ENCODE results near the gene GABPA.
"Not testable (repeated sequence)": the region's sequence is repeated elsewhere in the genome, so short reads cannot be mapped to it uniquely, and the experiment has no call there.

GABPA gene

DNA sequence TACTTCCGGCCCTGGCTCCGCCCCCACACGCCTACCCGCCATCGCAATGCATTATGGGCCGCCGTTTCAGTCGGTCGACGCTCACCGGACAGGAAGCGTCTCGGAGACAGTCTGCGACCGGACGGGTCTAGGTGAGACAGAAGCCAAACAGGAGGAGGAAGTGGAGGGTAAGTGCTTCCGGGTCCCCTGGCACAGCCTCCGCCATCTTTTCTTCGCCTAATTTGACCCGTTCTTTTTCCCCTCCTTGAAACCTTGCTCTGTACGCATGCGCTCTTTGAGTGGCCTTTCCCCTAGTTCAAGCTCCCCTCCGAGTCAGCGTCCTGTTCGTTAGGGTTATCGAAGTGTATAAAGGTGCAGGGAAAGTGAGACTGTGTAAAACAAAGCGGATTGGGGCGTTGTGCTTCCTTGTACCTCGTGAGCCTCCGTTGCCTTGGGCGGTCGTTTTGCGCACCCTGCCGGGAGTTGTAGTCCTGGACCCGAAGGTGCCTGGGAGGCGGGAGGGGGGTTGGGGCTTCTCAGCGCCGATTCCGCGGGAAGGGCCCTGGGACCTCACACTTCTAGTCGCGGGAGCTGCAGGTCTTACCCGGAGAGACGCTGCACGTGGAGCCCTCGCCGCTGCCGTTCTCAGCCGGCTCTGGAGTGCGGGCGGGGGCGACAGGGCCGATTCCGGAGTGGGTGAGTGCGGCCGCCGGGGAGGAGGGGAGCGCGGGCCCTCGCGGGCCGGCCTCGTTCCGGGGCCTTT is at the start of gene GABPA, which contains the start of gene ATP5PF:
GABPA (plus strand) TSS at position 69 of the 742 bp plus-strand sequence. CDS start 6,627 bp downstream, outside the sequence.
ATP5PF (minus strand) TSS at position 1 of the 742 bp plus-strand sequence. CDS start 5,110 bp downstream, outside the sequence.
- Histone ChIP-seq H3K4me3 (ENCODE audit: low read length) (peak within 1 kb of the TSS; percentile 99), H3K27me3 (ENCODE audit: control insufficient read depth, insufficient read depth, low read length) (no peaks in the 10 kb centered on the region), H3K27ac (ENCODE audit: low read depth, low read length) (peak within 1 kb of the TSS; percentile 100), H3K9ac (ENCODE audit: low read length) (peak within 1 kb of the TSS; percentile 99), H3K4me1 (ENCODE audit: control insufficient read depth, insufficient read depth, low read length) (peaks cover 19% of the 10 kb centered on the region), H3K36me3 (ENCODE audit: control insufficient read depth, insufficient read depth, low read length) (peaks cover 3% of the 10 kb centered on the region)

DNA sequence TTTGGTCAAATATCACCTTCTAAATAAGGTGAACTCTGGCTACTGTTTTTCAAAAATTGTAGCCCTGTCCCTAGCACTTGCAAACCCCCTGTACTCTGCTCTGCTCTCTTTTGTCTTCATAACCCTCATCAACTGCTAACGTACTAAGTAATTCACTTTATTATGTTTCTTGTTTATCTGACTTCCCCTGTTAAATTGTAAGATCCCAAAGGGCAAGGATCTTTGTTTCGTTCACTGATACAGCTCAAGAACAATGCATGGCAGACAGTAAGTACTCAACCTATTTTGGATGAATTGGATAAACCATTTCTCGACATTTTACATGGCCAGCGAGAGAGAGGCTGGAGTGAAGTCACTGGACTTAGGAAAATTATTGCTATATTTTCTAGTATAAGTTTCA is 47.0 kb upstream of the GABPA start:
- H3K27ac ChIP-seq (ENCODE audit: low read depth, low read length), result no peak overlapping the region
- no peaks in the 10 kb centered on the region for H3K36me3 ChIP-seq (ENCODE audit: control insufficient read depth, insufficient read depth, low read length)
- H3K4me3 ChIP-seq (ENCODE audit: low read length), result no peak overlapping the region

DNA sequence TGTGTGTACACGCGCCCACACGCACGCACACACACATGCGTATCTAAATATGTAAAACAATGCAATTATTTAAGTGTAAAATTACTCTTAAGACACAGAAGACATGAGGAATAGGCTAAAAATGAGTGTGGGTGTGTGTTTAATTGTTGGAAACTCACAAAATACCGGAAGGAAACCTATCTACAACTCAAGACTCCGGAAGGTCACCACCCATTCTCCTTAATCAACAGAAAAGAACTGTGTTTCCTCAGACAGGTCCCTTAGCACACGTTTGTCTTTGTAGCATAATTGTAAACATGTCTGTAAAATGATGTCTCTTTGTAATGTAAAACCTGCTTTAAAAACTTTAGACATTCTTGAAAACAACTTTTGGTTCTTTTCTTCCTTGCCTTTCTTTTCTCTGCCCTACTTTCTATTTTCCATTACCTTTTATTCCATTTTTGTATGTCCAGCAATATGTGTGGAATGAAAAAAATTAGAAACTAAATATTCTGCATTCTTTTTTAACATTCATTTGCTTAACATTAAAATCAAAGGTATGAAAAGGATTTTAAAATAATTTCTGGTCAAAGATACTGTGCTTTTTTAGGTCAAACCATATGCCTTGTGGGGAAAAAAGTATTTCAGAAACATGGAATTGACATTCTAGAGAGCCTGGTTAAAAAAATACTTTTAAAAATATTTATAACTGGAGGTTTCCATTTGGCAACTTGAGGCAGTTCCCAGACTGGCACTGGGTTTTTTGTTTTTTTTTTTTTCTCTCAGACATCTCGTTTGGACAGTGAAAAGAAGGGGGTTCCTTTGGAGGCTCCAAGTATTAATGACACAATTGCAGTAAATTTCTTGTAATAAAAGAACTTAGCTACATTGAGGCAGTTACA is 46.3 kb upstream of the GABPA start:
- Histone ChIP-seq H3K4me1 (ENCODE audit: control insufficient read depth, insufficient read depth, low read length) (peaks cover 5% of the 10 kb centered on the region), H3K36me3 (ENCODE audit: control insufficient read depth, insufficient read depth, low read length) (no peaks in the 10 kb centered on the region), H3K9ac (ENCODE audit: low read length) (no peak overlapping the region), H3K4me3 (ENCODE audit: low read length) (no peak overlapping the region), H3K27me3 (ENCODE audit: control insufficient read depth, insufficient read depth, low read length) (no peaks in the 10 kb centered on the region), H3K27ac (ENCODE audit: low read depth, low read length) (no peak overlapping the region)

More for the DNA sequence above, 47.0 kb upstream of the GABPA start:
- no peaks in the 10 kb centered on the region for H3K27me3 ChIP-seq (ENCODE audit: control insufficient read depth, insufficient read depth, low read length)
- H3K9ac ChIP-seq (ENCODE audit: low read length), result no peak overlapping the region
- peaks cover 5% of the 10 kb centered on the region for H3K4me1 ChIP-seq (ENCODE audit: control insufficient read depth, insufficient read depth, low read length)

DNA sequence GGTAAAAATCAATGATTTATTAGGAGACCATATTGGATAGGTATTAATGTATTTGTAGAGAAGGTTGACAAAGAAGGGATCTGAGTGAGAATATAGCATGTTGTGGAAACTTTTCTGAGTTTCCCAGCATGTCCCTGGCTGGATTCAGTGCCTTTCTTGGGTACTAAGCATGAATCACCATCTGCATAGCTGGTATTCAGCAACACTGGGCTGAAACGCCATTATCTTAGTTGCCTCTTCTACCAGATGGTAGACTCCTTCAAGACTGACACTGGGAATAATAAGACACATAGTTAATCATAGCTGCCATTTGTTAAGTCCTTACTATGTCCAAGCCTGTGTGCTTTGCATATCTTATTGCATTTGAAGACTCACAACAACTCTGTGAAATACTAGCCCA is 45.5 kb upstream of the GABPA start:
- peaks cover 5% of the 10 kb centered on the region for H3K4me1 ChIP-seq (ENCODE audit: control insufficient read depth, insufficient read depth, low read length)
- no peaks in the 10 kb centered on the region for H3K27me3 ChIP-seq (ENCODE audit: control insufficient read depth, insufficient read depth, low read length)
- H3K9ac ChIP-seq (ENCODE audit: low read length), result no peak overlapping the region
- no peaks in the 10 kb centered on the region for H3K36me3 ChIP-seq (ENCODE audit: control insufficient read depth, insufficient read depth, low read length)
- H3K27ac ChIP-seq (ENCODE audit: low read depth, low read length), result no peak overlapping the region
- H3K4me3 ChIP-seq (ENCODE audit: low read length), result no peak overlapping the region

DNA sequence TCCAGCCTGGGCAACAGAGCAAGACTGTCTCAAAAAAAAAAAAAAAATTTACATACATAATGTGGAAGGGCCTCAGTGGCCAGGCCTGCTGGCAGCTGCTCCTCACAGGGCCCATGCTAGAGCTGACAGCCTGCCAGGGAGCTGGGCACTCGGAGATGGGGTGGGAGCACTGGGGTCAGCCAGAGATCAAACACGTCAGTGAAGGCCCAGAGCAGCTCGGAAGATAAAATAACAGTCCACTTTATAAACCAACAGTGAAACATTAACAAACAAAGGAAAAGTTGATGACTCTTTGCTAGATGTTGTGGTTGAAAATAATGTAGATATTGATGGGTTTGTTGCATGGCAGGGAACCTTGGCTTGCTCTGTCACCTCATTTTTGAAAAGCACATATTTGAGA is 42.8 kb upstream of the GABPA start:
- Histone ChIP-seq H3K27me3 (ENCODE audit: control insufficient read depth, insufficient read depth, low read length) (no peaks in the 10 kb centered on the region), H3K9ac (ENCODE audit: low read length) (no peak overlapping the region), H3K4me3 (ENCODE audit: low read length) (no peak overlapping the region), H3K27ac (ENCODE audit: low read depth, low read length) (no peak overlapping the region), H3K36me3 (ENCODE audit: control insufficient read depth, insufficient read depth, low read length) (no peaks in the 10 kb centered on the region), H3K4me1 (ENCODE audit: control insufficient read depth, insufficient read depth, low read length) (no peaks in the 10 kb centered on the region)

DNA sequence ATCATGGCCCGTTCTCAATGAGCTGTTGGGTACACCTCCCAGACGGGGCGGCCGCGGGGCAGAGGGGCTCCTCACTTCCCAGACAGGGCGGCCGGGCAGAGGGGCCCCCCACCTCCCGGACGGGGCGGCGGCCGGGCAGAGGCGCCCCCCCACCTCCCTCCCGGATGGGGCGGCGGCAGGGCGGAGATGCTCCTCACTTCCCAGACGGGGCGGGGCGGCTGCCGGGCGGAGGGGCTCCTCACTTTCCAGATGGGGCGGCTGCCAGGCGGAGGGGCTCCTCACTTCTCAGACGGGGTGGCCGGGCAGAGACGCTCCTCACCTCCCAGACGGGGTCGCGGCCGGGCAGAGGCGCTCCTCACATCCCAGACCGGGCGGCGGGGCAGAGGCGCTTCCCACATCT is 39.3 kb upstream of the GABPA start:
- not testable (repeated sequence) for H3K27me3 ChIP-seq (ENCODE audit: control insufficient read depth, insufficient read depth, low read length); H3K9ac ChIP-seq (ENCODE audit: low read length); H3K4me1 ChIP-seq (ENCODE audit: control insufficient read depth, insufficient read depth, low read length); H3K36me3 ChIP-seq (ENCODE audit: control insufficient read depth, insufficient read depth, low read length); H3K27ac ChIP-seq (ENCODE audit: low read depth, low read length); H3K4me3 ChIP-seq (ENCODE audit: low read length)

DNA sequence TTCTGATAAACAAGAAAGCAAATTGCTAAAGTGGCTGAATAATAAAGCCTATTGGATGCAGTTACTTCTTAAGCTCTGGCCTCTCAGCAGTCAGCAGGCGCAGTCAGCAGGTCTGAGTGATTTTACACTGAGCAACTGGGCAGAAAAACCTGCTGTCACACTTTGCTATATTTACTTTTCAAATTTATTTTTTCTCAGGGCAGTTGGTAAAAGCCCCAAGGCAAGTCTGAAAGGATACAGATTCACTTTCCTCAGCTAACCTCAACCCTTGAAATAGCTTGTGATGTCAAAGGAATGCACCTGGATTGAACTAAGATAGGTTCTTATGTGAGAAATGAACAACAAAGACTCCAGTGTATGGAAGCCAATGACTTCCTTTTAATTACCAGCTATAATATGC is 34.0 kb upstream of the GABPA start:
- Histone ChIP-seq H3K36me3 (ENCODE audit: control insufficient read depth, insufficient read depth, low read length) (no peaks in the 10 kb centered on the region), H3K9ac (ENCODE audit: low read length) (no peak overlapping the region), H3K4me1 (ENCODE audit: control insufficient read depth, insufficient read depth, low read length) (no peaks in the 10 kb centered on the region), H3K27ac (ENCODE audit: low read depth, low read length) (no peak overlapping the region), H3K4me3 (ENCODE audit: low read length) (no peak overlapping the region), H3K27me3 (ENCODE audit: control insufficient read depth, insufficient read depth, low read length) (no peaks in the 10 kb centered on the region)

DNA sequence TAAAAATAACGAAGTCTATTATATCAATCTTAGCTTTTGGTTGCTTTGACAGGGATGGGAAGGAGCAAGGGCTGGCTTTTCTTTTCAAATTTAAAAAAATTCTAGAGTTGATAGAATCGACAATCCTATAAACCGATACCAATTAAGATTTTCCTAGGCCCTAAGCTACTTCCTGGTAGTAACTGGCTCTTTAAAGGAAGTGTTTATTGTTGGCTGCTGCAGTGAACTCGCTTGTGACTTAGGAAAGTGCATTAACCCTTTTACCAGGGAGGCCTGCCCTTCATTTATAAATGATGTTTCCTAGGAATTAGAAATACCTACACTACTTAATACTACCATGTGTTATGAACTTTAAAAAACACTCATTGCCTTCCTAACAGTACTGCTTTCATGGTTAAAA is 33.2 kb upstream of the GABPA start:
- no peak overlapping the region for H3K27ac ChIP-seq (ENCODE audit: low read depth, low read length)

DNA sequence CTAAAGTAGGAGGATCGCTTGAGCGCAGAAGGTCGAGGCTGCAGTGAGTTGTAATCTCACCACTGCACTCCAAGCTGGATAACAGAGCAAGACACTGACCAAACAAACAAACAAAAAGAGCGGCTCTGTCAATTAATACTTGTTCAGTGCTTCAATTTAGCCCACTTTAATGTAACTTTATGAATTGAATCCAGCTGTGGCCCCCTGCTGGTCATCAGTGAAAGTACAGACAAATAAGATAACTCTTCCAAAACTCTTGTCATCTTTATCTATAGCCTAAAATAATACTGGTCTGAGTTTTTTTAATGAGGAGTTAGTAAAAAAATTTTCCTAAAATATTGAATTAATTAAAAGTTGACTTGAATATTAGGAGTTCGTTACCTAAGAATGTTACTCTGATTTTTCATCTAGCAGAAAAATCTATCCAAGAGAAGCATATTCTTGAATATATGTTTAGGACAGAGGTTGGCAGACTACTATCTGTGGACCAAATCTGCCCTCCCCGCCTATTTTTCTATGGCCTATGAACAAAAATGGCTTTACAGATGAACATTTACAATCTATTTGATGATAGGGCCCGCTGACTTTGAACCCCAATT is 26.2 kb upstream of the GABPA start:
- Histone ChIP-seq H3K27ac (ENCODE audit: low read depth, low read length) (no peak overlapping the region), H3K9ac (ENCODE audit: low read length) (no peak overlapping the region), H3K4me1 (ENCODE audit: control insufficient read depth, insufficient read depth, low read length) (no peaks in the 10 kb centered on the region), H3K36me3 (ENCODE audit: control insufficient read depth, insufficient read depth, low read length) (no peaks in the 10 kb centered on the region), H3K27me3 (ENCODE audit: control insufficient read depth, insufficient read depth, low read length) (no peaks in the 10 kb centered on the region), H3K4me3 (ENCODE audit: low read length) (no peak overlapping the region)

More for the DNA sequence above, 33.2 kb upstream of the GABPA start:
- Histone ChIP-seq H3K36me3 (ENCODE audit: control insufficient read depth, insufficient read depth, low read length) (no peaks in the 10 kb centered on the region), H3K4me3 (ENCODE audit: low read length) (no peak overlapping the region), H3K9ac (ENCODE audit: low read length) (no peak overlapping the region), H3K4me1 (ENCODE audit: control insufficient read depth, insufficient read depth, low read length) (no peaks in the 10 kb centered on the region), H3K27me3 (ENCODE audit: control insufficient read depth, insufficient read depth, low read length) (no peaks in the 10 kb centered on the region)

DNA sequence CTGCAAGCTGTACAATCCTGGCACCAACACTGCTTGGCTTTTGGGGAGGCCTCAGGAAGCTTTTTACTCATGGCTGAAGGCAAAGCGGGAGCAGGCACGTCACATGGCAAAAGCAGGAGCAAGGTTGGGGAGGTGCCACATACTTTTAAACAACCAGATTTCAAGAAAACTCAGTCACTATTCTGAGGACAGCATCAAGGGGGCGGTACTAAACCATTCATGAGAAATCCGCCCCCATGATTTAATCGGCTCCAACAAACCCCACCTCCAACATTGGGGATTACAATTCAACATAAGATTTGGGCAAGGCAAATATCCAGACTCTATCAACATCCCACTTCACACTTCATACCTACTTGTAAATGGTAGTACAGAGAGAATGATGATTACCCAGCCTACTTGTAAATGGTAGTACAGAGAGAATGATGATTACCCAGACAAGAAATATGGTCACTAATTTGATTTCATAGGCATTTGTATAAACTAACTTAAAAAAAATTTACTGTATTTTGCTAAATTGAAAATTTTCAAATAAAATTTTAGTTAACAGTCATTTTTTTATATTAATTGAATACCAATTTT is 25.0 kb upstream of the GABPA start:
- H3K4me1 ChIP-seq (ENCODE audit: control insufficient read depth, insufficient read depth, low read length), result no peaks in the 10 kb centered on the region
- no peaks in the 10 kb centered on the region for H3K36me3 ChIP-seq (ENCODE audit: control insufficient read depth, insufficient read depth, low read length)
- no peak overlapping the region for H3K4me3 ChIP-seq (ENCODE audit: low read length)
- H3K27me3 ChIP-seq (ENCODE audit: control insufficient read depth, insufficient read depth, low read length), result no peaks in the 10 kb centered on the region
- H3K27ac ChIP-seq (ENCODE audit: low read depth, low read length), result no peak overlapping the region
- H3K9ac ChIP-seq (ENCODE audit: low read length), result no peak overlapping the region

DNA sequence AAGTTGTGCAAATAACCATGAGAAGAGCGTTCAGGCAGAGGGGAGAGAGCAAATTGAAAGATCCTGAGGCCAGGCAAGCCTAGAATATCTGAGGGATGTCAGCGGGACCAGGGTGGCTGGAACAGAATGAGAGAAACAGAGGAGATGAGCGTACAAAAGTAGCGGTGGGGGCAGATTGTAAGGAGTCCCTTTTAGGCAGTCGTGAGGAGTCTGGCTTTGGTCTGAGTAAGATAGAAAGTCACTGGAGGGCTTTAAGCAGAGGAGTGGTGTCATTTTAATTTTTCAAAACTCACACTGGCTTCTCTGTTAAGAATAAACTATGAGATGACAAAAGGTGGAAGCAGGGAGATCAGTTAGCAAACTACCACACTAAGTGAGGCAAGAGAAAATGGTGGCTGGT is 24.2 kb upstream of the GABPA start:
- Histone ChIP-seq H3K4me3 (ENCODE audit: low read length) (no peak overlapping the region), H3K9ac (ENCODE audit: low read length) (no peak overlapping the region), H3K27ac (ENCODE audit: low read depth, low read length) (no peak overlapping the region), H3K36me3 (ENCODE audit: control insufficient read depth, insufficient read depth, low read length) (no peaks in the 10 kb centered on the region), H3K4me1 (ENCODE audit: control insufficient read depth, insufficient read depth, low read length) (no peaks in the 10 kb centered on the region), H3K27me3 (ENCODE audit: control insufficient read depth, insufficient read depth, low read length) (no peaks in the 10 kb centered on the region)

DNA sequence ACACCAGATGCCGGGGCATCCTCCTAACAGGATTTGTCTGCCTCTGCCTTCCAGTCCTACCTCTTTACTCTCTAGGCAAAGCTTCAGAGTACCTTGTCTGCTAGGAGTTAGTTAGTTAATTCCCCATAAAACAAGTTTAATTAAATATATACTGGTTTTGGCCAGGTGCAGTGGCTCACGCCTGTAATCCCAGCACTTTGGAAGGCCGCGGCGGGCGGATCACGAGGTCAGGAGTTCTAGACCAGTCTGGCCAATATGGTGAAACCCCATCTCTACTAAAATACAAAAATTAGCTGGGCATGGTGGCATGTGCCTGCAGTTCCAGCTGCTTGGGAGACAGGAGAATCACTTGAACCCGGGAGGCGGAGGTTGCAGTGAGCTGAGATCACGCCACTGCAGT is 20.7 kb upstream of the GABPA start:
- H3K4me1 ChIP-seq (ENCODE audit: control insufficient read depth, insufficient read depth, low read length); H3K27ac ChIP-seq (ENCODE audit: low read depth, low read length); H3K9ac ChIP-seq (ENCODE audit: low read length); H3K4me3 ChIP-seq (ENCODE audit: low read length); H3K27me3 ChIP-seq (ENCODE audit: control insufficient read depth, insufficient read depth, low read length); H3K36me3 ChIP-seq (ENCODE audit: control insufficient read depth, insufficient read depth, low read length): not testable (repeated sequence)

Measured in rectal smooth muscle tissue (tissue), 1 donor.